Measurements from ENCODE around the gene SRCAP.

The SRCAP gene

GRCh38 chr16:30651124-30652004 is 47.6 kb upstream of the SRCAP start (continued):
- TF ChIP-seq ZNF26 (tag by site-specific recombination; IDR thresholded peaks at IDR 0.05) (no peak), ZNF670 (tag by site-specific recombination; IDR thresholded peaks at IDR 0.05; ENCODE audit: low read depth) (no peak), ZNF223 (tag by site-specific recombination; IDR thresholded peaks at IDR 0.05) (no peak; the same call in 1 of the 2 replicates), ZNF324 (tag by site-specific recombination; IDR thresholded peaks at IDR 0.05) (no peak), ZNF362 (tag by site-specific recombination; IDR thresholded peaks at IDR 0.05) (no peak), KLF8 (tag by site-specific recombination; IDR thresholded peaks at IDR 0.05) (no peak), TCF7L2 (IDR thresholded peaks at IDR 0.05; ENCODE audit: borderline replicate concordance, low read depth, low read length) (no peak), ZNF18 (tag by site-specific recombination; IDR thresholded peaks at IDR 0.05) (no peak), ZNF112 (tag by site-specific recombination; IDR thresholded peaks at IDR 0.05) (no peak), PRDM2 (tag by site-specific recombination; IDR thresholded peaks at IDR 0.05; ENCODE audit: borderline replicate concordance) (no peak), ZNF549 (tag by site-specific recombination; IDR thresholded peaks at IDR 0.05) (no peak), GLIS1 (tag by site-specific recombination; IDR thresholded peaks at IDR 0.05) (peak; percentile 92), AEBP2 (tag by site-specific recombination; IDR thresholded peaks at IDR 0.05; ENCODE audit: borderline replicate concordance) (no peak), EGR2 (tag by site-specific recombination; IDR thresholded peaks at IDR 0.05; ENCODE audit: low read depth) (no peak), SP3 (tag by site-specific recombination; IDR thresholded peaks at IDR 0.05) (no peak), ZSCAN18 (tag by site-specific recombination; IDR thresholded peaks at IDR 0.05) (no peak), ZBTB44 (tag by site-specific recombination; IDR thresholded peaks at IDR 0.05) (0 out of 2 replicates have a peak, but pooled peaks have one; percentile 23), ZNF501 (tag by site-specific recombination; IDR thresholded peaks at IDR 0.05) (0 out of 2 replicates have a peak, but pooled peaks have one; percentile 10), ZNF274 (IDR thresholded peaks at IDR 0.05; ENCODE audit: low read length) (no peak), ZNF274 (tag by site-specific recombination; IDR thresholded peaks at IDR 0.05; ENCODE audit: borderline replicate concordance) (no peak), ZNF701 (tag by site-specific recombination; IDR thresholded peaks at IDR 0.05) (no peak), ZNF530 (tag by site-specific recombination; IDR thresholded peaks at IDR 0.05; ENCODE audit: low read depth) (no peak), ZNF660 (tag by site-specific recombination; IDR thresholded peaks at IDR 0.05) (peak; percentile 64; the same call in 1 of the 2 replicates)

Measured in HEK293 (cell line).